Caco-2 (cell line): Measurements from ENCODE around the gene GAS2L1. TPM values are rescaled to one million over a fixed set of nuclear protein-coding genes. Genes with fewer than 3 reads are reported as not detected.

ENCODE experiments used
- BruUV-seq: library from RNA; stranded (reverse); fragments of 400-500 nt; replicated peaks from 2 replicates; lab custom pipeline; 2021; lab: Mats Ljungman, UMichigan
- CTCF ChIA-PET: fragments of 300-600 bp; sonication (Branson Sonifier 250); formaldehyde crosslinking; loops from one replicate; lab custom pipeline; 2022; ENCODE audit warnings: antibody characterized with exemption; lab: Charles Lee
- POLR2A ChIA-PET: fragments of 300-600 bp; sonication (Branson Sonifier 250); formaldehyde crosslinking; loops from one replicate; lab custom pipeline; 2022; ENCODE audit warnings: antibody characterized with exemption; lab: Charles Lee
- DNase-seq, 2 experiments: peaks; one replicate each; pipeline versions ENCODE4 v3.0.0 to v3.0.0-alpha.2; 2020 to 2022
- H3K27me3 ChIP-seq: replicated peaks from 2 replicates; pipeline ENCODE4 v1.6.0; 2011; ENCODE audit warnings: low read length; ENCODE audit not compliant: control insufficient read depth, insufficient read depth
- H3K36me3 ChIP-seq: 2 replicates; pipeline ENCODE4 v1.5.1; 2011; ENCODE audit warnings: low read length; ENCODE audit not compliant: control insufficient read depth, insufficient read depth
- H3K4me1 ChIP-seq: fragments of 250-450 bp; sonication (Bioruptor Pico); 2 replicates; pipeline ENCODE4 v1.5.1; 2020; ENCODE audit warnings: mild to moderate bottlenecking
- H3K4me3 ChIP-seq: 2 replicates; pipeline ENCODE4 v1.5.1; 2011; ENCODE audit warnings: low read depth, mild to moderate bottlenecking, control low read depth, low read length
- H3K9me3 ChIP-seq: fragments of 250-450 bp; sonication (Bioruptor Pico); 2 replicates; pipeline ENCODE4 v1.5.1; 2020; ENCODE audit warnings: mild to moderate bottlenecking, moderate library complexity
- H3K27ac Mint-ChIP-seq: one replicate; pipeline ENCODE4 v1.8.0; 2022; ENCODE audit warnings: mixed read lengths; ENCODE audit not compliant: unreplicated experiment
- H3K27me3 Mint-ChIP-seq: one replicate; pipeline ENCODE4 v1.8.0; 2022; ENCODE audit warnings: mixed read lengths; ENCODE audit not compliant: insufficient read depth, unreplicated experiment
- H3K36me3 Mint-ChIP-seq: one replicate; pipeline ENCODE4 v1.8.0; 2022; ENCODE audit warnings: mild to moderate bottlenecking, mixed read lengths; ENCODE audit not compliant: insufficient read depth, unreplicated experiment
- H3K4me1 Mint-ChIP-seq: one replicate; pipeline ENCODE4 v1.8.0; 2022; ENCODE audit warnings: low read depth, mixed read lengths; ENCODE audit not compliant: unreplicated experiment
- H3K4me3 Mint-ChIP-seq: one replicate; pipeline ENCODE4 v1.8.0; 2022; ENCODE audit warnings: mild to moderate bottlenecking, moderate library complexity, mixed read lengths; ENCODE audit not compliant: unreplicated experiment
- H3K9me3 Mint-ChIP-seq: one replicate; pipeline ENCODE4 v1.8.0; 2022; ENCODE audit warnings: mixed read lengths; ENCODE audit not compliant: unreplicated experiment
- intact Hi-C: fragments of 100-400 bp; cut with micrococcal nuclease; formaldehyde crosslinking; loops from one replicate; pipeline ENCODE4 v1.10.0; 2022; ENCODE audit not compliant: unreplicated experiment
- total RNA-seq: library from RNA; stranded (reverse); gene quantifications from 2 replicates; pipeline ENCODE4 v1.2.3, GENCODE V29; 2022
- TF ChIP-seq, protein P1 (sequence below), 2 experiments: fragments of 200-600 bp in 1 of 2; IDR thresholded peaks; 1 replicate in 1 of 2; 2 replicates in 1 of 2; pipeline versions ENCODE4 v1.5.1 to v1.8.0; 2011 to 2022; ENCODE audit warnings: antibody characterized with exemption in 1 of 2, control low read depth in 1 of 2, inconsistent platforms in 1 of 2, low read depth in 1 of 2, low read length in 1 of 2, mild to moderate bottlenecking in 1 of 2, moderate library complexity in 1 of 2; ENCODE audit not compliant: insufficient read depth in 1 of 2, severe bottlenecking in 1 of 2, unreplicated experiment in 1 of 2

GAS2L1 gene
- total RNA-seq, 1 experiment from 2014 or later = 20.4 TPM

DNA sequence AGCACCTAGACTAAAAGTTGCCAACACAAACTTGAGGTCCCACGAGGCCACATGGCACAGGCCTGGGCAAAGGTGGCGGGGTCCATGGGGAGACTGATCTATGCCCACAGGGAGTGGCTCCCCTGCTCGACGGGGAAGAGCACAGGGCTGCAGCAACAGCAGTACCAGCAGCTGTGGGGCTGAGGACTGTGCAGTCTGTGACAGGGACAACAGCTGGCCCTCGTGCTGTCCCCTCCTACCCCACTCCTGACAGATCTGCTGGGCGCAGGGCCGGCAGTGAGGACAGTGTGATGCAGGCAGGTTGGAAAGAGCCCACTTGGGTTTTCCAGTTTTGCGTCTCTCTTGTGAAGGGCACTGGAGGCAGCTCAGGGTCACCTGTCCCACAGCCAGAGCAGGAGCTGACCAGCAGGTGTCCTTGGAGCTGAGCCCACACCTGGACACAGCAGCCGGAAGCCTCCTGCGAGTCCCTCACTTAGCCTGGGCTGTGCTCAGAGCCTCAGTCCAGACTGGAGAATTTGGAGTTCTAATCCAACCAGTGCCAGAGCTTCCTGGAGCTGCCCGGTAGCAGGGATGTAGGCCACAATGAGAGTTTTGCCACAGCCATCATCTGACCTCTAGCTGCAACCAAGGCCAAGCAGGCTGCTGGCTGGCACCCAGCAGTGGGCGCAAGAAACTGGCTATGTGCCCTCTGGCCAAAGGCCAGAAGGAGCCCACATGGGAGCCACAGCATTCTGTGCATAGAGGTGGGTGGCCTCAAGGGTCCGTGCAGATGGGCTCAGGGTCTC, 3.6 kb upstream of the GAS2L1 start:
- intact Hi-C loops = loop anchor here (10.0 kb wide), 1 partner anchor 222 kb away; no protein-coding TSS in a partner anchor
- peak; percentile 45 to 50 for DNase-seq
- H3K27ac Mint-ChIP-seq = no peak overlapping the region

DNA sequence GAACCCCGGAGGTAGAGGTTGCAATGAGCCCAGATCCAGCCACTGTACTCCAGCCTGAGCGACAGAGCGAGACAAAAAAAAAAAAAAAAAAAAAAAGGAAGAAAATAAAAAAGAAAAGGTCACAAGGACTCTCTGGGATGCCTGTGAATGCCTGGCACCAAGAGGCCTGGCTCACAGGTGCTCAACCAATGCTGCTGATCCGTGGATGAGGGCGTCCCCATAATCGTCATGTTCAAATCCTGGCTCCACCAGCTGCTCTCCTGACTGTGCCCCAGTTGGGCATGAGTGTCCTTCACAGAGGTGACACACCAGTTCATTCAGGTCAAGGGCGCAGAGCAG, 645 bp upstream of the GAS2L1 start:
- Histone ChIP-seq H3K4me3 (peak overlapping the region; percentile 82), H3K27me3 (no peaks in the 10 kb centered on the region), H3K9me3 (no peaks in the 10 kb centered on the region), H3K4me1 (peaks cover 18% of the 10 kb centered on the region), H3K36me3 (no peaks in the 10 kb centered on the region)
- Mint-ChIP-seq H3K4me1 (no peaks in the 10 kb centered on the region), H3K4me3 (peak overlapping the region; percentile 90), H3K36me3 (peaks cover 29% of the 10 kb centered on the region), H3K27ac (peak overlapping the region; percentile 77), H3K27me3 (no peaks in the 10 kb centered on the region), H3K9me3 (no peaks in the 10 kb centered on the region)
- CTCF ChIA-PET = interaction anchor here (1.0 to 2.4 kb wide), 2 partner anchors 15 to 36 kb away, joined by 3 to 17 read pairs; no protein-coding TSS in a partner anchor
- no peak for DNase-seq
- BruUV-seq = no TSS peak
- intact Hi-C loops = loop anchor here (10.0 kb wide), 1 partner anchor 219 kb away; no protein-coding TSS in a partner anchor
- POLR2A ChIA-PET = no interaction called here
- TF ChIP-seq, protein P1, sequence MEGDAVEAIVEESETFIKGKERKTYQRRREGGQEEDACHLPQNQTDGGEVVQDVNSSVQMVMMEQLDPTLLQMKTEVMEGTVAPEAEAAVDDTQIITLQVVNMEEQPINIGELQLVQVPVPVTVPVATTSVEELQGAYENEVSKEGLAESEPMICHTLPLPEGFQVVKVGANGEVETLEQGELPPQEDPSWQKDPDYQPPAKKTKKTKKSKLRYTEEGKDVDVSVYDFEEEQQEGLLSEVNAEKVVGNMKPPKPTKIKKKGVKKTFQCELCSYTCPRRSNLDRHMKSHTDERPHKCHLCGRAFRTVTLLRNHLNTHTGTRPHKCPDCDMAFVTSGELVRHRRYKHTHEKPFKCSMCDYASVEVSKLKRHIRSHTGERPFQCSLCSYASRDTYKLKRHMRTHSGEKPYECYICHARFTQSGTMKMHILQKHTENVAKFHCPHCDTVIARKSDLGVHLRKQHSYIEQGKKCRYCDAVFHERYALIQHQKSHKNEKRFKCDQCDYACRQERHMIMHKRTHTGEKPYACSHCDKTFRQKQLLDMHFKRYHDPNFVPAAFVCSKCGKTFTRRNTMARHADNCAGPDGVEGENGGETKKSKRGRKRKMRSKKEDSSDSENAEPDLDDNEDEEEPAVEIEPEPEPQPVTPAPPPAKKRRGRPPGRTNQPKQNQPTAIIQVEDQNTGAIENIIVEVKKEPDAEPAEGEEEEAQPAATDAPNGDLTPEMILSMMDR (IDR thresholded peaks at IDR 0.05; ENCODE audit: insufficient read depth in 1 of 2, low read depth in 1 of 2, low read length in 1 of 2, severe bottlenecking in 1 of 2, unreplicated experiment in 1 of 2) = no peak

More for the DNA sequence above, 3.6 kb upstream of the GAS2L1 start:
- H3K36me3 Mint-ChIP-seq = peaks cover 56% of the 10 kb centered on the region
- H3K4me3 Mint-ChIP-seq = no peak overlapping the region
- ChIA-PET POLR2A (interaction anchor here (0.5 kb wide), 1 partner anchor 68 kb away, joined by 5 read pairs; no protein-coding TSS in a partner anchor), CTCF (interaction anchor here (0.8 kb wide), 1 partner anchor 18 kb away, joined by 3 read pairs; no protein-coding TSS in a partner anchor)
- H3K4me1 Mint-ChIP-seq = no peaks in the 10 kb centered on the region
- Histone ChIP-seq H3K27me3 (no peaks in the 10 kb centered on the region), H3K36me3 (no peaks in the 10 kb centered on the region; the same call in none of the 2 replicates), H3K4me1 (no peaks in the 10 kb centered on the region), H3K4me3 (no peak overlapping the region), H3K9me3 (no peaks in the 10 kb centered on the region)
- no peaks in the 10 kb centered on the region for H3K27me3 Mint-ChIP-seq
- H3K9me3 Mint-ChIP-seq = no peaks in the 10 kb centered on the region
- no TSS peak for BruUV-seq
- TF ChIP-seq, protein P1 (IDR thresholded peaks at IDR 0.05; ENCODE audit: insufficient read depth in 1 of 2, low read depth in 1 of 2, low read length in 1 of 2, severe bottlenecking in 1 of 2, unreplicated experiment in 1 of 2) = peak in 1 of 2 experiments; percentile 10

DNA sequence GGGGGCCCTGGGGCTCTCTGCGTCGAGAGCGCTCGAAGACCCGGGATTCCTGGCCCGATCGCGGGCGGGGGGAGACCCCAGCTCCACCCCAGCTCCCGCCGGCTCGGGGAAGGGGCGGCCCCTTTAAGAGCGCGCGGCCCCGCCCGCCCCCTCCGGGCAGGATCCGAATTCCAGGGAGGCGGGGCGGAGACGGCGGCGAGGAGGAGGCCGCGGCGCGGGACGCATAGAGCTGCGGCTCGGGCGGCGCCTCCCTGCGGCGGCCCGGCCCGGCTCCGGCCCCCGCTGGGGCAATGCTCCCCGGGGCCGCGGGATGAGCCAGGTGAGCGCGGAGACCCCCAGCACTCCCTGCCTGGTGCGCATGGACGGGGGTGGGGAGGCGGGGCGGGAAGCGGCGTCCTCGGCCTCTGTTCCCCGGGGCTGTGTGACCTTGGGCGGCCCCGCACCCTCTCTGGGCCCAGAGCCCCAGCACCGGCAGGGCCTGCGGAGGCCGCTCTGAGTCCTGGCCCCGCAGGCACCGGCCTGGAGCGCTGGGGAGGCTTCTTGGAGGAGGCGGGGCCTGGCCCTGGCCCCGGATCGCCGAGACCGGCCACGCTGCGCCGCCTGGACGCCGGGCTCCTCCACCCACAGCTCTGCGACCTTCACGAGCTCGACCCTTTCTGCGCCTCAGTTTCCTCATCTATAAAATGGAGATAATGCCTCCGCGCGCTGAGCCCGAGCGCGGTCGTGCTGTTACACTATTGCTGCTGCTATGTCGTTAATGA, 565 bp downstream of the GAS2L1 start:
- Mint-ChIP-seq H3K9me3 (no peaks in the 10 kb centered on the region), H3K4me3 (peak overlapping the region; percentile 90), H3K36me3 (peaks cover 17% of the 10 kb centered on the region), H3K27me3 (no peaks in the 10 kb centered on the region), H3K4me1 (no peaks in the 10 kb centered on the region), H3K27ac (peak overlapping the region; percentile 79)
- TF ChIP-seq, protein P1 (IDR thresholded peaks at IDR 0.05; ENCODE audit: insufficient read depth in 1 of 2, low read depth in 1 of 2, low read length in 1 of 2, severe bottlenecking in 1 of 2, unreplicated experiment in 1 of 2) = no peak
- Histone ChIP-seq H3K36me3 (0 out of 2 replicates have a peak, but pooled peaks cover 1% of the 10 kb centered on the region), H3K9me3 (no peaks in the 10 kb centered on the region), H3K4me3 (peak overlapping the region; percentile 82), H3K27me3 (no peaks in the 10 kb centered on the region), H3K4me1 (peaks cover 22% of the 10 kb centered on the region)
- CTCF ChIA-PET = interaction anchor here (0.5 to 2.4 kb wide), 5 partner anchors 14 to 1316 kb away, joined by 3 to 17 read pairs (median 4); no protein-coding TSS in a partner anchor
- POLR2A ChIA-PET = interaction anchor here (0.5 to 0.7 kb wide), 4 partner anchors 8 to 1020 kb away, joined by 3 to 8 read pairs (median 4); partner anchors contain the start of genes RASL10A and TBC1D10A
- intact Hi-C loops = loop anchor here (1.0 to 10.0 kb wide), 2 partner anchors 52 to 218 kb away; no protein-coding TSS in a partner anchor
- peak; percentile 84 to 91 for DNase-seq
- no TSS peak for BruUV-seq
